ENCODE measurements around the gene LRRC41. TPM values are rescaled to one million over a fixed set of nuclear protein-coding genes. Genes with fewer than 3 reads are reported as not detected.

The LRRC41 gene
- total and polyA plus RNA-seq, 7 experiments from 2014 or later: 34.4 to 63.4 (median 40.4) TPM

Other genes starting within 250 kb of the LRRC41 start
- 1 to 10 TPM in 1 of 5 experiments, under 1 TPM in 4; 0.16 to 3.0 (median 0.56) TPM for gene PIK3R3, start 171.0 kb downstream of the LRRC41 start, total RNA-seq
- under 1 TPM in 1 of 2 donors, not detected in 1; 0.03 TPM for gene PIK3R3, start 171.0 kb downstream of the LRRC41 start, polyA plus RNA-seq
- gene TSPAN1, start 128.5 kb downstream of the LRRC41 start, total RNA-seq: not detected
- gene TSPAN1, start 128.5 kb downstream of the LRRC41 start, polyA plus RNA-seq: not detected
- not detected for gene P3R3URF, start 127.1 kb downstream of the LRRC41 start, total RNA-seq
- gene P3R3URF, start 127.1 kb downstream of the LRRC41 start, polyA plus RNA-seq: not detected
- gene POMGNT1, start 105.2 kb downstream of the LRRC41 start, total RNA-seq: 10 to 100 TPM; 35.7 to 58.6 (median 41.9) TPM
- 10 to 100 TPM; 34.6 to 35.5 TPM for gene POMGNT1, start 105.2 kb downstream of the LRRC41 start, polyA plus RNA-seq
- 1 to 10 TPM in 2 of 5 experiments, under 1 TPM in 3; 0.12 to 1.3 (median 0.20) TPM for gene LURAP1, start 100.3 kb downstream of the LRRC41 start, total RNA-seq
- not detected for gene LURAP1, start 100.3 kb downstream of the LRRC41 start, polyA plus RNA-seq
- 10 to 100 TPM in 1 of 5 experiments, 1 to 10 TPM in 3, under 1 TPM in 1; 0.94 to 31.9 (median 2.1) TPM for gene RAD54L, start 55.9 kb downstream of the LRRC41 start, total RNA-seq
- 1 to 10 TPM in 1 of 2 donors, not detected in 1; 1.2 TPM for gene RAD54L, start 55.9 kb downstream of the LRRC41 start, polyA plus RNA-seq
- 100 to 1,000 TPM; 107 to 260 (median 127) TPM for gene UQCRH, start 82 bp upstream of the LRRC41 start, total RNA-seq
- 100 to 1,000 TPM; 303 to 332 TPM for gene UQCRH, start 82 bp upstream of the LRRC41 start, polyA plus RNA-seq
- gene NSUN4, start 37.2 kb upstream of the LRRC41 start, total RNA-seq: 10 to 100 TPM; 27.1 to 30.7 (median 29.0) TPM
- gene NSUN4, start 37.2 kb upstream of the LRRC41 start, polyA plus RNA-seq: 10 to 100 TPM; 10.2 to 17.3 TPM
- gene FAAH, start 90.7 kb upstream of the LRRC41 start, total RNA-seq: 10 to 100 TPM in 2 of 5 experiments, 1 to 10 TPM in 3; 3.8 to 17.1 (median 8.5) TPM
- gene FAAH, start 90.7 kb upstream of the LRRC41 start, polyA plus RNA-seq: 1 to 10 TPM; 1.6 to 4.3 TPM
- not detected for gene DMBX1, start 186.2 kb upstream of the LRRC41 start, total RNA-seq
- not detected for gene DMBX1, start 186.2 kb upstream of the LRRC41 start, polyA plus RNA-seq
- not detected for gene KNCN, start 248.0 kb upstream of the LRRC41 start, total RNA-seq
- gene KNCN, start 248.0 kb upstream of the LRRC41 start, polyA plus RNA-seq: not detected